H1 (cell line): Measurements from ENCODE around the gene ACKR3. TPM values are rescaled to one million over a fixed set of nuclear protein-coding genes. Genes with fewer than 3 reads are reported as not detected.

Experiments
- CBX5 ChIP-seq: fragments of 300-800, 300-1000 bp; sonication (generic); IDR thresholded peaks from 2 replicates; pipeline ENCODE4 v1.7.1; 2016; ENCODE audit warnings: antibody characterized with exemption, low read length, low read depth
- JUN ChIP-seq: IDR thresholded peaks from 2 replicates; pipeline ENCODE4 v1.6.1; 2011; ENCODE audit warnings: low read depth, mild to moderate bottlenecking, improper control_type of control experiment, low read length
- RXRA ChIP-seq: IDR thresholded peaks from 2 replicates; pipeline ENCODE4 v1.6.1; 2011; ENCODE audit warnings: low read depth, mild to moderate bottlenecking, low read length, moderate library complexity; ENCODE audit not compliant: insufficient read depth
- SRF ChIP-seq: IDR thresholded peaks from 2 replicates; pipeline ENCODE4 v1.6.1; 2011; ENCODE audit warnings: mild to moderate bottlenecking, low read depth, low read length, moderate library complexity
- SUZ12 ChIP-seq: fragments of 200-600 bp; sonication (generic); IDR thresholded peaks from 2 replicates; pipeline ENCODE4 v1.6.1; 2012; ENCODE audit warnings: mild to moderate bottlenecking, inconsistent platforms, low read length, moderate library complexity, mixed read lengths
- TAF1 ChIP-seq: IDR thresholded peaks from 2 replicates; pipeline ENCODE4 v1.6.1; 2011; ENCODE audit warnings: mild to moderate bottlenecking, low read depth, low read length
- polyA plus RNA-seq, 7 experiments: library from polyadenylated mRNA; depleted of rRNA in 3 of 7; stranded (reverse) in 5 of 7; unstranded in 2 of 7; fragments of >200 nt in 5 of 7; fragments of 200-250 nt in 2 of 7; gene quantifications; 1 replicate in 5 of 7; 2 replicates in 1 of 7; 4 replicates in 1 of 7; pipeline versions ENCODE4 v1.2.1 to v1.2.3, GENCODE V29; 2011 to 2013; ENCODE audit warnings: missing spikeins in 2 of 7, mixed read lengths in 2 of 7
- total RNA-seq: library from RNA; stranded (reverse); fragmentation: NEBNext Ultra II Directional; extraction: Animal tissue kit (Norgen Biotek cat#: 25700); gene quantifications from 2 replicates; pipeline ENCODE4 v1.2.1, GENCODE V29; 2021

The ACKR3 gene
- total and polyA plus RNA-seq, 2 of the 8 experiments (the other 6 are each of a cell fraction or from before 2014, with no cell fraction given), result 1.4 to 24.4 TPM

DNA sequence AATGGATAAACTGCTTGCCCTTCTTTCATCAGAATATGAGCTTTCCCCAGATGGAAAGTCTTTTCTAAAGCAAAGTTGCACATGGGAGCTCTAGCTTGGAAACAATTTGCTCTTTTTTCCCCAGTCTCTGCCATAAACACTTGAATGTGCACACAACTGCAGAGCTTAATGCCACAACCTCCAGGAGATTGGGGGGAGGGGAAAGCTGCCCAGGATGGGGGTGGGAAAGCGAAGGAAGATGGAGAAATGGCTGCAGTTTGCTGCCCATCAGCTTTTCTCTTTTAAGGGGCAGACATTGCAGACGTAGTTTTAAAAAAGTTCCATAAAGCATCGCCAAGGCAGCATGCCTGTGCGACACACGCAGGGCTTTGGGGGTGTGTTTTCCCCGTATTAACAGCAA lies 1.5 kb downstream of the ACKR3 start (continued):
- TF ChIP-seq CBX5 (no peak), SRF (no peak), TAF1 (no peak), SUZ12 (no peak), JUN (no peak), RXRA (no peak)
